ENCODE data around the gene TCTN3. TPM values are rescaled to one million over a fixed set of nuclear protein-coding genes. Genes with fewer than 3 reads are reported as not detected.

Gene TCTN3
- total RNA-seq = 26.9 and 34.4 TPM in 2 replicates

GRCh38 chr10:95693668-95694534 lies at the start of gene TCTN3:
Gene TCTN3, minus strand, starts transcription at chr10:95693927. Its CDS starts 28 bp downstream, at chr10:95693899.

GRCh38 chr10:95656291-95657164 lies 37.2 kb downstream of the TCTN3 start, which contains the start of gene ALDH18A1:
Gene ALDH18A1, minus strand, starts transcription at chr10:95656711. Its CDS starts 3,334 bp downstream, at chr10:95653377.

Other genes with a start within 250 kb of the TCTN3 start
- gene SORBS1, start 132.6 kb downstream of the TCTN3 start, total RNA-seq = 0.07 and 0.09 TPM in 2 replicates
- gene ALDH18A1, start 37.2 kb downstream of the TCTN3 start, total RNA-seq = 76.0 and 83.9 TPM in 2 replicates
- not detected in 2 replicates for gene ENTPD1, start 62.2 kb upstream of the TCTN3 start, total RNA-seq
- 0.14 TPM in 1 of 2 replicates, not detected in the other for gene CC2D2B, start 214.0 kb upstream of the TCTN3 start, total RNA-seq

All from airway epithelial cell (primary cell).